Esophagus muscularis mucosa (tissue), 4 donors: ENCODE data around the gene MYBPC2. TPM values are rescaled to one million over a fixed set of nuclear protein-coding genes. Genes with fewer than 3 reads are reported as not detected.

Experiments
- DNase-seq: peaks from one replicate; pipeline ENCODE4 v3.0.0-alpha.2; 2017; ENCODE audit errors: extremely low spot score
- H3K27ac ChIP-seq, 4 donors: fragments of 200-600 bp; sonication (generic); replicated peaks in 1 of 4; 1 replicate in 3 of 4; 2 replicates in 1 of 4; pipeline ENCODE4 v1.5.1; 2016 to 2019; ENCODE audit warnings: mild to moderate bottlenecking in 1 of 4
- H3K27me3 ChIP-seq, 4 donors: fragments of 200-600 bp; sonication (generic); one replicate each; pipeline versions ENCODE4 v1.5.1 to v1.6.0; 2016 to 2019
- H3K36me3 ChIP-seq, 4 donors: fragments of 200-600 bp; sonication (generic); one replicate each; pipeline ENCODE4 v1.5.1; 2016 to 2019
- H3K4me1 ChIP-seq, 4 donors: fragments of 200-600 bp; sonication (generic); one replicate each; pipeline ENCODE4 v1.5.1; 2016 to 2019
- H3K4me3 ChIP-seq, 4 donors: fragments of 200-600 bp; sonication (generic); 1 replicate in 2 of 4; 2 replicates in 2 of 4; pipeline ENCODE4 v1.5.1; 2016 to 2019; ENCODE audit warnings: mild to moderate bottlenecking in 4 of 4, moderate library complexity in 1 of 4
- H3K9me3 ChIP-seq, 4 donors: fragments of 200-600 bp; sonication (generic); 1 replicate in 3 of 4; 2 replicates in 1 of 4; pipeline ENCODE4 v1.5.1; 2016 to 2019
- EP300 ChIP-seq: sonication (generic); formaldehyde crosslinking; IDR thresholded peaks from one replicate; pipeline ENCODE4 v1.6.1; 2017; ENCODE audit warnings: antibody characterized with exemption
- POLR2A ChIP-seq: fragments of 450-650 bp; IDR thresholded peaks from one replicate; pipeline ENCODE4 v1.6.1; 2017; ENCODE audit warnings: antibody characterized with exemption, moderate library complexity, mild to moderate bottlenecking, low read depth
- POLR2AphosphoS5 ChIP-seq, 2 donors: sonication (generic); formaldehyde crosslinking; IDR thresholded peaks; one replicate each; pipeline ENCODE4 v1.6.1; 2017; ENCODE audit warnings: antibody characterized with exemption in 2 of 2
- WGBS: methylation state at CpG from one replicate; pipeline ENCODE4 v1.1.5; 2018; 5-methylcytosine and 5-hydroxymethylcytosine counted together
- intact Hi-C: fragments of 100-400 bp; cut with DNase I; formaldehyde crosslinking; loops from one replicate; pipeline ENCODE4 v1.15.1; 2023
- total RNA-seq, 4 donors: library from RNA; depleted of rRNA; stranded (reverse); fragments of >200 nt; gene quantifications; one replicate each; pipeline versions ENCODE4 v1.1.0 to v1.2.1, GENCODE V29; 2016
- TF ChIP-seq, protein P1 (sequence below), 3 experiments: fragments of 200-600 bp in 2 of 3; fragments of 450-650 bp in 1 of 3; sonication (generic) in 2 of 3; IDR thresholded peaks; one replicate each; pipeline ENCODE4 v1.5.1; 2017 to 2019; ENCODE audit warnings: antibody characterized with exemption in 3 of 3, mild to moderate bottlenecking in 2 of 3, moderate library complexity in 1 of 3

The MYBPC2 gene
- total RNA-seq, 4 donors from 2014 or later = not detected

DNA sequence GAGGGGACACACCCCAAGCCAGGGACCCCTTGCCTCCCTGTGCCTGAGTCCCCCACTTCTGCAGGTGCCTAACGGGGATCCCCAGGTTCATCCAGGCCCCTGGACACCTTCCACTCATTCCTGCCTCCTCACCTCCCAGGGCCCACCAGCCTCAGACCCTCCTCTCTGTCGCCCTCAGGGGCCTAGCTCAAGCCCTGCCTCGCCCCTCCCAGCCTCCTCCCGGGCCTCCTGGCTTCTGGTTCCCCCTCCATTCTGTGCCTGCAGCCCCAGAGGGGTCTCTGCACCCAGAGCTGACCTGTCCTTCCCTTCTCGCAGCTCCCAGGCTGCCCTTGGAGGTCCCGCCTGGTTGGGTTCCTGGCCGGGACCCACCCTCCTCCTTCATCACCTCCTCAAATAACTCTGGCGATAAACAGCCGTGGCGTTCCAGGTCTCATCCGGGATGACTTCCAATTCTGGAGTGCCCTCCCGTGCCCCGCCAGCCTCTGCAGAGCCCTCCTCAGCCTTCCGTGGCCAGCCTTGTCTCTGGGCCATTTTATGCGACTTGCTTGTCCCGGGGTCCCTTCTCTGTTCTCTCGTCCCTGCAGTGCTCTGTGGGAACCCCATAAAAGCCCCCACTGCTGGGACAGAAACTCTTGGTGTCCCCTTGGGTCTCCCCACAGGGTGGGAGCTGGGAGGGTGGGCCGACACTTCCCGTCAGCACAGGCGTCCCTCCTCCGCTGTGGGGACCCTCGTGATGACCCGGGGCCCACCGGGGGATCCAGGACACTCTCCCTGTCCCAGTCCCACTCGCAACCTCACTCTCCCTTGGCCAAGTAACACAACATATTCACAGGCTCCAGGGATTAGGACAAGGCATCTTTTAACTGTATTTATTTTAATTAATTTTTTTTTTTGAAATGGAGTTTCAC lies 69.1 kb downstream of the MYBPC2 start:
- TF ChIP-seq EP300 (no peak), POLR2AphosphoS5 (IDR thresholded peaks at IDR 0.05) (no peak)
- TF ChIP-seq, protein P1, sequence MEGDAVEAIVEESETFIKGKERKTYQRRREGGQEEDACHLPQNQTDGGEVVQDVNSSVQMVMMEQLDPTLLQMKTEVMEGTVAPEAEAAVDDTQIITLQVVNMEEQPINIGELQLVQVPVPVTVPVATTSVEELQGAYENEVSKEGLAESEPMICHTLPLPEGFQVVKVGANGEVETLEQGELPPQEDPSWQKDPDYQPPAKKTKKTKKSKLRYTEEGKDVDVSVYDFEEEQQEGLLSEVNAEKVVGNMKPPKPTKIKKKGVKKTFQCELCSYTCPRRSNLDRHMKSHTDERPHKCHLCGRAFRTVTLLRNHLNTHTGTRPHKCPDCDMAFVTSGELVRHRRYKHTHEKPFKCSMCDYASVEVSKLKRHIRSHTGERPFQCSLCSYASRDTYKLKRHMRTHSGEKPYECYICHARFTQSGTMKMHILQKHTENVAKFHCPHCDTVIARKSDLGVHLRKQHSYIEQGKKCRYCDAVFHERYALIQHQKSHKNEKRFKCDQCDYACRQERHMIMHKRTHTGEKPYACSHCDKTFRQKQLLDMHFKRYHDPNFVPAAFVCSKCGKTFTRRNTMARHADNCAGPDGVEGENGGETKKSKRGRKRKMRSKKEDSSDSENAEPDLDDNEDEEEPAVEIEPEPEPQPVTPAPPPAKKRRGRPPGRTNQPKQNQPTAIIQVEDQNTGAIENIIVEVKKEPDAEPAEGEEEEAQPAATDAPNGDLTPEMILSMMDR (IDR thresholded peaks at IDR 0.05) = no peak
- Histone ChIP-seq H3K27me3 (no peaks in the 10 kb centered on the region), H3K4me3 (no peak overlapping the region), H3K27ac (no peak overlapping the region), H3K9me3 (no peaks in the 10 kb centered on the region), H3K36me3 (peaks cover 0 to 15% (median 10%) of the 10 kb centered on the region in 4 donors), H3K4me1 (peaks cover 0 to 19% (median 17%) of the 10 kb centered on the region in 4 donors)
- no peak for DNase-seq
- intact Hi-C loops = no loop called here
- WGBS = 72% methylated on average over 21 of the region's 25 CpGs

DNA sequence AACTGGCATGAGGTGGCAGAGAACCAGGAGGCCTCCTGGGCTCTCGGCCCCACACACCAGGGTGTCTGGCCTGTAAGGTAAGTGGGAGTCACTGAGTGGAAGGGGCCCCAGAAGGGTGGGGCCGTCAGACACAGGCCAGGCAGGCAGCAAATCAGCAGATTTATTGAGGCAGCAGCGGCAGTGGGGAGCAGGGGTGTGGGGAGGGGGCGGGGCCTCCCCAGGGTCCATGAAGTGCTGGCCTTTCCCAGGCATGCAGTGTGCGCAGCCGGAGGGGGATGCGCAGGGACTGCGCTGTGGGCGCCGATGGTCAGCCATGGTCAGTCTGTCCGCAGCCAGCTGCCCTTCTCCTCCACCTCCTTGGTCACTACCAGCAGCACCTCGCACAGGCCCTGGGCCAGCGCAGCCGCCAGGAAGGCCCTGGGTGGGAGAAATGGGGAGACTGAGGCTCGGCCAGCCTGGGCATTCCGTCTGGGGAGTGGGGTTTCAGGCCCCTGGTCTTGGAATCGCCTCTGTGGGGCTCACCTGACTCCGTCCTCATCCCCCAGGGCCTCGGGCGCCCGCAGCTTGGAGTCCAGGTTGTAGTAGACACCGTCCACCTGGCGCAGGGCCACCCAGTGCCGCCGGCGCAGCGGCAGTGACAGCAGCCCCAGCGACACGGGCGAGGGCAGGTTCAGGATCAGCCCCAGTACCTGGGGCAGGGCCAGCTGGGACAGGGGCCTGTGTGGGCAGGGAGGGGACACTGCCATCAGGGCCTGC lies 73.3 kb downstream of the MYBPC2 start:
- intact Hi-C loops = no loop called here
- 80% methylated on average over 1 of the region's 30 CpGs for WGBS
- TF ChIP-seq POLR2AphosphoS5 (IDR thresholded peaks at IDR 0.05) (no peak), POLR2A (no peak), EP300 (no peak)
- TF ChIP-seq, protein P1 (IDR thresholded peaks at IDR 0.05) = no peak

DNA sequence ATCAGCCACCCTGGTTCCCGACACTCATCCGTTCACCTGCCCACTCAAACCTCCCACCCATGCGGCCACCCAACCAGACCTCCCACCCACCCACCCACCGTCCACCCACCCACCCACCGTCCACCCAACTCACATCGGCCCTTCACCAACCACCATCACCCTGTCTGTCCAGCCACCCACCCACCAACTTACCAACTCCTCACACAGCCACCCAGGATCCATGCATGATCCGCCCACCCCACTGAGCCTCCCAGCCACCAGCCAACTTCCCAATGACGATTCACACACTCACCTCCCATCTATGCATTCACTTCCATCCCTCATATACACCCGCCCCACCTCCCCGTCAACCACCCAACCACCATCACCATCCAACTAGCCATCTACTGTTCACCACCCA lies 74.0 kb downstream of the MYBPC2 start:
- Histone ChIP-seq H3K9me3 (no peaks in the 10 kb centered on the region), H3K27ac (no peak overlapping the region), H3K4me1 (peaks cover 13 to 22% (median 20%) of the 10 kb centered on the region in 4 donors), H3K4me3 (no peak overlapping the region), H3K36me3 (peaks cover 0 to 22% (median 10%) of the 10 kb centered on the region in 4 donors), H3K27me3 (no peaks in the 10 kb centered on the region)
- TF ChIP-seq EP300 (no peak), POLR2AphosphoS5 (IDR thresholded peaks at IDR 0.05) (no peak), POLR2A (no peak)
- TF ChIP-seq, protein P1 (IDR thresholded peaks at IDR 0.05) = no peak
- DNase-seq = no peak
- 94% methylated on average over 9 of the region's 10 CpGs for WGBS
- intact Hi-C loops = no loop called here

More for the DNA sequence above, 73.3 kb downstream of the MYBPC2 start:
- Histone ChIP-seq H3K27ac (no peak overlapping the region), H3K9me3 (no peaks in the 10 kb centered on the region), H3K4me1 (peaks cover 11 to 25% (median 22%) of the 10 kb centered on the region in 4 donors), H3K36me3 (peaks cover 0 to 22% (median 10%) of the 10 kb centered on the region in 4 donors), H3K27me3 (no peaks in the 10 kb centered on the region), H3K4me3 (no peak overlapping the region)
- no peak for DNase-seq

DNA sequence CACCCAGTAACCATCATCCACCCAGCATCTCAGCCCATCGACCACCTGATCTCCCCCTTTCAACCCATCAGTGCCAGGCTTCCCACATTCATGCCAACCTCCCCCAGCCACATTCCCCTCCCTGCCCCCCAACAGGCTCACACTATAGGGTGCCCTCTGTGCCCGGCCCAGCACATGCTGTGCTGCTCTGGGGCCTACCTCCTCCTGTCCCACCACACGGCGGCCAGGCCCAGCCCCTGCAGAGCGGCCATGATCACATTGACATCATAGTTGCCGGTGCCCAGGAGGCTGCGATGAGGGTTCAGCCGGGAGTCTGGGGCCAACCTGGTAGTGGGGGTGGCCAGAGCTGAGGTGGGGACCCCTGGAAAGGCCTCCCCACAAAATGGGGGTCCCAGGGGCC lies 74.7 kb downstream of the MYBPC2 start:
- no peak overlapping the region for H3K4me3 ChIP-seq
- TF ChIP-seq, protein P1 (IDR thresholded peaks at IDR 0.05) = no peak
- no peak for TF ChIP-seq EP300
- TF ChIP-seq POLR2AphosphoS5 (IDR thresholded peaks at IDR 0.05) = no peak
- no peak for TF ChIP-seq POLR2A
- no peak overlapping the region for H3K27ac ChIP-seq
- 96% methylated on average over 8 of the region's 8 CpGs for WGBS
- intact Hi-C loops = no loop called here
- DNase-seq = no peak
- no peaks in the 10 kb centered on the region for H3K27me3 ChIP-seq
- peaks cover 17 to 25% (median 20%) of the 10 kb centered on the region in 4 donors for H3K4me1 ChIP-seq
- peaks cover 0 to 22% (median 10%) of the 10 kb centered on the region in 4 donors for H3K36me3 ChIP-seq
- H3K9me3 ChIP-seq = no peaks in the 10 kb centered on the region
